Caco-2 (cell line): Measurements from ENCODE around the gene AGPAT1. TPM values are rescaled to one million over a fixed set of nuclear protein-coding genes. Genes with fewer than 3 reads are reported as not detected.

Experiments used
- BruUV-seq: library from RNA; stranded (reverse); fragments of 400-500 nt; replicated peaks from 2 replicates; lab custom pipeline; 2021; lab: Mats Ljungman, UMichigan
- CTCF ChIA-PET: fragments of 300-600 bp; sonication (Branson Sonifier 250); formaldehyde crosslinking; loops from one replicate; lab custom pipeline; 2022; ENCODE audit warnings: antibody characterized with exemption; lab: Charles Lee
- POLR2A ChIA-PET: fragments of 300-600 bp; sonication (Branson Sonifier 250); formaldehyde crosslinking; loops from one replicate; lab custom pipeline; 2022; ENCODE audit warnings: antibody characterized with exemption; lab: Charles Lee
- DNase-seq, 2 experiments: peaks; one replicate each; pipeline versions ENCODE4 v3.0.0 to v3.0.0-alpha.2; 2020 to 2022
- H3K27me3 ChIP-seq: replicated peaks from 2 replicates; pipeline ENCODE4 v1.6.0; 2011; ENCODE audit warnings: low read length; ENCODE audit not compliant: control insufficient read depth, insufficient read depth
- H3K36me3 ChIP-seq: 2 replicates; pipeline ENCODE4 v1.5.1; 2011; ENCODE audit warnings: low read length; ENCODE audit not compliant: control insufficient read depth, insufficient read depth
- H3K4me1 ChIP-seq: fragments of 250-450 bp; sonication (Bioruptor Pico); 2 replicates; pipeline ENCODE4 v1.5.1; 2020; ENCODE audit warnings: mild to moderate bottlenecking
- H3K4me3 ChIP-seq: 2 replicates; pipeline ENCODE4 v1.5.1; 2011; ENCODE audit warnings: low read depth, mild to moderate bottlenecking, control low read depth, low read length
- H3K9me3 ChIP-seq: fragments of 250-450 bp; sonication (Bioruptor Pico); 2 replicates; pipeline ENCODE4 v1.5.1; 2020; ENCODE audit warnings: mild to moderate bottlenecking, moderate library complexity
- H3K27ac Mint-ChIP-seq: one replicate; pipeline ENCODE4 v1.8.0; 2022; ENCODE audit warnings: mixed read lengths; ENCODE audit not compliant: unreplicated experiment
- H3K27me3 Mint-ChIP-seq: one replicate; pipeline ENCODE4 v1.8.0; 2022; ENCODE audit warnings: mixed read lengths; ENCODE audit not compliant: insufficient read depth, unreplicated experiment
- H3K36me3 Mint-ChIP-seq: one replicate; pipeline ENCODE4 v1.8.0; 2022; ENCODE audit warnings: mild to moderate bottlenecking, mixed read lengths; ENCODE audit not compliant: insufficient read depth, unreplicated experiment
- H3K4me1 Mint-ChIP-seq: one replicate; pipeline ENCODE4 v1.8.0; 2022; ENCODE audit warnings: low read depth, mixed read lengths; ENCODE audit not compliant: unreplicated experiment
- H3K4me3 Mint-ChIP-seq: one replicate; pipeline ENCODE4 v1.8.0; 2022; ENCODE audit warnings: mild to moderate bottlenecking, moderate library complexity, mixed read lengths; ENCODE audit not compliant: unreplicated experiment
- H3K9me3 Mint-ChIP-seq: one replicate; pipeline ENCODE4 v1.8.0; 2022; ENCODE audit warnings: mixed read lengths; ENCODE audit not compliant: unreplicated experiment
- intact Hi-C: fragments of 100-400 bp; cut with micrococcal nuclease; formaldehyde crosslinking; loops from one replicate; pipeline ENCODE4 v1.10.0; 2022; ENCODE audit not compliant: unreplicated experiment
- total RNA-seq: library from RNA; stranded (reverse); gene quantifications from 2 replicates; pipeline ENCODE4 v1.2.3, GENCODE V29; 2022
- TF ChIP-seq, protein P1 (sequence below), 2 experiments: fragments of 200-600 bp in 1 of 2; IDR thresholded peaks; 1 replicate in 1 of 2; 2 replicates in 1 of 2; pipeline versions ENCODE4 v1.5.1 to v1.8.0; 2011 to 2022; ENCODE audit warnings: antibody characterized with exemption in 1 of 2, control low read depth in 1 of 2, inconsistent platforms in 1 of 2, low read depth in 1 of 2, low read length in 1 of 2, mild to moderate bottlenecking in 1 of 2, moderate library complexity in 1 of 2; ENCODE audit not compliant: insufficient read depth in 1 of 2, severe bottlenecking in 1 of 2, unreplicated experiment in 1 of 2

AGPAT1 gene
- total RNA-seq, 1 experiment from 2014 or later: 60.4 TPM

DNA sequence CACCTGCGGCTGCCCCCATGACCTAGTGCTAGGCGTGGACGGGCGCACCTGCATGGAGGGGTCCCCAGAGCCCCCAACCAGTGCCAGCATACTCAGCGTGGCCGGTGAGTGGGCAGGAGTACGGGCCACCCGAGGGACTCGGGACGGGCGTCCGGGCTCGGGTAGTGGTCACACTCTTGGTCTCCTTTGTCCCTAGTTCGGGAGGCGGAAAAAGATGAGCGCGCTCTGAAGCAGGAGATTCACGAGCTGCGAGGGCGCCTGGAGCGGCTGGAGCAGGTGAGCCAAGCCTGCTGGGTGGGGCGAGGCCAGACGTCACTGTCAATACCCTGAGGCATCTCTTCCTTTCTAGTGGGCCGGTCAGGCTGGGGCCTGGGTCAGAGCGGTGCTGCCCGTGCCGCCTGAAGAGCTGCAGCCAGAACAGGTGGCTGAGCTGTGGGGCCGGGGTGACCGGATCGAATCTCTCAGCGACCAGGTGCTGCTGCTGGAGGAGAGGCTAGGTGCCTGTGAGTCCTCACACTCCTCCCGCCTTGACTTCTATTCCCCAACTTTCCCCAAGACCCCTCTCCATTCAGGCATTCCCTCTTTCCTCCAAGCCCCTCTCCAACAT is 8.6 kb downstream of the AGPAT1 start:
- intact Hi-C loops: no loop called here
- Mint-ChIP-seq H3K4me1 (peaks cover 14% of the 10 kb centered on the region), H3K4me3 (peak overlapping the region; percentile 2), H3K36me3 (peaks cover 96% of the 10 kb centered on the region), H3K27ac (peak overlapping the region; percentile 42), H3K27me3 (no peaks in the 10 kb centered on the region), H3K9me3 (no peaks in the 10 kb centered on the region)
- POLR2A ChIA-PET: no interaction called here
- TF ChIP-seq, protein P1, sequence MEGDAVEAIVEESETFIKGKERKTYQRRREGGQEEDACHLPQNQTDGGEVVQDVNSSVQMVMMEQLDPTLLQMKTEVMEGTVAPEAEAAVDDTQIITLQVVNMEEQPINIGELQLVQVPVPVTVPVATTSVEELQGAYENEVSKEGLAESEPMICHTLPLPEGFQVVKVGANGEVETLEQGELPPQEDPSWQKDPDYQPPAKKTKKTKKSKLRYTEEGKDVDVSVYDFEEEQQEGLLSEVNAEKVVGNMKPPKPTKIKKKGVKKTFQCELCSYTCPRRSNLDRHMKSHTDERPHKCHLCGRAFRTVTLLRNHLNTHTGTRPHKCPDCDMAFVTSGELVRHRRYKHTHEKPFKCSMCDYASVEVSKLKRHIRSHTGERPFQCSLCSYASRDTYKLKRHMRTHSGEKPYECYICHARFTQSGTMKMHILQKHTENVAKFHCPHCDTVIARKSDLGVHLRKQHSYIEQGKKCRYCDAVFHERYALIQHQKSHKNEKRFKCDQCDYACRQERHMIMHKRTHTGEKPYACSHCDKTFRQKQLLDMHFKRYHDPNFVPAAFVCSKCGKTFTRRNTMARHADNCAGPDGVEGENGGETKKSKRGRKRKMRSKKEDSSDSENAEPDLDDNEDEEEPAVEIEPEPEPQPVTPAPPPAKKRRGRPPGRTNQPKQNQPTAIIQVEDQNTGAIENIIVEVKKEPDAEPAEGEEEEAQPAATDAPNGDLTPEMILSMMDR (IDR thresholded peaks at IDR 0.05; ENCODE audit: insufficient read depth in 1 of 2, low read depth in 1 of 2, low read length in 1 of 2, severe bottlenecking in 1 of 2, unreplicated experiment in 1 of 2): no peak
- BruUV-seq: no TSS peak
- DNase-seq: no peak
- CTCF ChIA-PET: interaction anchor here (0.7 kb wide), 2 partner anchors 9 to 254 kb away, joined by 3 read pairs; partner anchors contain the start of gene AGPAT1
- Histone ChIP-seq H3K4me3 (no peak overlapping the region), H3K9me3 (no peaks in the 10 kb centered on the region), H3K27me3 (no peaks in the 10 kb centered on the region), H3K36me3 (no peaks in the 10 kb centered on the region), H3K4me1 (peaks cover 24% of the 10 kb centered on the region)

DNA sequence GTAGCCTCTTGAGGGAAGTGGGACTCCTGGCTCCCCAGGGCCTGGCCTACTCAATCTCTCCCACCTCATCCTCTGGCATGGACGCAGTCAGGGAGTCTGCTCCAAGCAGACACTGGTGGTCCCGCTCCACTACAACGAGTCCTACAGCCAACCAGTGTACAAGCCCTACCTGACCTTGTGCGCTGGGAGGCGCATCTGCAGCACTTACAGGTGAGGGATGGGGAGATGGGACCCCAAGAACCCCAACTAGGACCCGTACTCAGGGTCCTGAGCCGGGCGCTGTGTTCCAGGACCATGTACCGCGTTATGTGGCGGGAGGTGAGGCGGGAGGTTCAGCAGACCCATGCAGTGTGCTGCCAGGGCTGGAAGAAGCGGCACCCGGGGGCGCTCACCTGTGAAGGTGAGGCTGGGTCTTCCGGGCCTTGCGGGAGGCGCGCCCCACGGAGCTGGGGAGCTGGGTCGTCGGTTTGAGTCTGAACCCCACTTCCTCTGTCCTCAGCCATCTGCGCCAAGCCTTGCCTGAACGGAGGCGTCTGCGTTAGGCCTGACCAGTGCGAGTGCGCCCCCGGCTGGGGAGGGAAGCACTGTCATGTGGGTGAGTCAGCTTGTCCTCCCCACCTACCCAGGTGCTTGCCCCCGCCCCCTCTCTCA is 9.3 kb downstream of the AGPAT1 start:
- H3K36me3 Mint-ChIP-seq: peaks cover 100% of the 10 kb centered on the region
- no peak for DNase-seq
- TF ChIP-seq, protein P1 (IDR thresholded peaks at IDR 0.05; ENCODE audit: insufficient read depth in 1 of 2, low read depth in 1 of 2, low read length in 1 of 2, severe bottlenecking in 1 of 2, unreplicated experiment in 1 of 2): no peak
- no peak overlapping the region for H3K4me3 ChIP-seq
- no peaks in the 10 kb centered on the region for H3K9me3 Mint-ChIP-seq
- H3K36me3 ChIP-seq: 0 out of 2 replicates have a peak, but pooled peaks cover 1% of the 10 kb centered on the region
- ChIA-PET CTCF (no interaction called here), POLR2A (interaction anchor here (0.7 kb wide), 1 partner anchor 38 kb away, joined by 4 read pairs; the partner anchor contains the start of gene ATF6B)
- H3K4me1 ChIP-seq: peaks cover 24% of the 10 kb centered on the region
- no peak overlapping the region for H3K4me3 Mint-ChIP-seq
- intact Hi-C loops: no loop called here
- no peak overlapping the region for H3K27ac Mint-ChIP-seq
- no peaks in the 10 kb centered on the region for H3K27me3 ChIP-seq
- no peaks in the 10 kb centered on the region for H3K27me3 Mint-ChIP-seq
- H3K9me3 ChIP-seq: no peaks in the 10 kb centered on the region
- H3K4me1 Mint-ChIP-seq: peaks cover 14% of the 10 kb centered on the region
- no TSS peak for BruUV-seq

DNA sequence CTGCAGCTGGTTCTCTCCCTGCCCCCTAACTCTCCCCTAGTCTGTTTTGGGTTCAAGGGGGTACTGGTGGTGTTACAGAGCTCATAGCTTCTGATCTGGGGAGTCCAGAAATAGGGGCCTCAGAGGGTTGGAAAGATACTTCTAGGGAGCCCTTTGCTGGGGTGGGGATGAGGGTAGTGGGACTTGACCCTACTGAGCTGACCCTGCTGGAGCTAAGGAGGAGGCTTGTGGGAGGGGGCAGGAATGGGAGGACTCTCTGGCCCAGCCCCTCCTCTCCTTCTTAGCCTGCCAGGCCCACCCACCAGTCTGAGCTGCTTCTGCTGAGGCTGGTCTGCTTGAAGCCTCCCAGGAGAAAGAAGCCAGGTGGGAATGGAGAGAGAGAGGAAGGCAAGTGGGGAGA is 11.6 kb downstream of the AGPAT1 start, which contains the start of gene EGFL8:
TSS of gene EGFL8 (plus strand) at position 301 of the 400 bp plus-strand sequence. CDS start 1,571 bp downstream, outside the sequence.
- no peak within 1 kb of the TSS for H3K4me3 Mint-ChIP-seq
- CTCF ChIA-PET: interaction anchor here (1.6 kb wide), 1 partner anchor 10 kb away, joined by 5 read pairs; no protein-coding TSS in a partner anchor

More for the DNA sequence above, 11.6 kb downstream of the AGPAT1 start, which contains the start of gene EGFL8:
- no peaks in the 10 kb centered on the region for H3K9me3 Mint-ChIP-seq
- Histone ChIP-seq H3K9me3 (no peaks in the 10 kb centered on the region), H3K4me1 (peaks cover 20% of the 10 kb centered on the region), H3K27me3 (no peaks in the 10 kb centered on the region), H3K4me3 (no peak within 1 kb of the TSS), H3K36me3 (0 out of 2 replicates have a peak, but pooled peaks cover 1% of the 10 kb centered on the region)
- TF ChIP-seq, protein P1 (IDR thresholded peaks at IDR 0.05; ENCODE audit: insufficient read depth in 1 of 2, low read depth in 1 of 2, low read length in 1 of 2, severe bottlenecking in 1 of 2, unreplicated experiment in 1 of 2): no peak
- POLR2A ChIA-PET: interaction anchor here (0.8 kb wide), 1 partner anchor 34 kb away, joined by 5 read pairs; the partner anchor contains the start of gene FKBPL
- peaks cover 93% of the 10 kb centered on the region for H3K36me3 Mint-ChIP-seq
- no TSS peak for BruUV-seq
- no peak for DNase-seq
- intact Hi-C loops: no loop called here
- H3K4me1 Mint-ChIP-seq: peaks cover 7% of the 10 kb centered on the region
- peak within 1 kb of the TSS; percentile 76 for H3K27ac Mint-ChIP-seq
- H3K27me3 Mint-ChIP-seq: no peaks in the 10 kb centered on the region
